Measurements from ENCODE around the gene ANKMY2.

ANKMY2 gene

GRCh38 chr7:16559497-16560179 is 85.9 kb downstream of the ANKMY2 start:
- Histone ChIP-seq H3K4me3 (ENCODE audit: control insufficient read depth in 1 of 7, extremely low read depth in 1 of 7, insufficient read depth in 4 of 7, low read depth in 2 of 7, low read length in 6 of 7) (no peak overlapping the region), H3K4me1 (ENCODE audit: control extremely low read depth in 1 of 4, control insufficient read depth in 4 of 4, insufficient read depth in 4 of 4, low read length in 3 of 4) (peaks cover 0 to 18% (median 4%) of the 10 kb centered on the region in 4 experiments), H3K27me3 (replicated peaks in 2 of 5; ENCODE audit: control insufficient read depth in 4 of 5, insufficient read depth in 5 of 5, low read length in 4 of 5) (no peaks in the 10 kb centered on the region), H3K36me3 (ENCODE audit: control insufficient read depth in 4 of 4, insufficient read depth in 4 of 4, low read length in 3 of 4) (no peaks in the 10 kb centered on the region), H3K27ac (ENCODE audit: insufficient read depth in 1 of 2, low read depth in 1 of 2, low read length in 2 of 2, poor library complexity in 1 of 2, severe bottlenecking in 2 of 2) (no peak overlapping the region), H3K9me3 (ENCODE audit: control extremely low read depth in 1 of 5, control insufficient read depth in 4 of 5, insufficient read depth in 2 of 5, low read depth in 1 of 5, low read length in 4 of 5) (no peaks in the 10 kb centered on the region)
- no CpG with 5 or more reads among the region's 3 CpGs for WGBS (ENCODE audit: insufficient coverage)
- POLR2A ChIA-PET, result no interaction called here
- DNase-seq, result peak in 1 of 3 donors; percentile 16
- CTCF ChIA-PET, result interaction anchor here (0.8 to 4.7 kb wide), 4 partner anchors 9 to 481 kb away, joined by 3 to 18 read pairs (median 3); no protein-coding TSS in a partner anchor

- Histone ChIP-seq H3K4me1 (ENCODE audit: control extremely low read depth in 1 of 4, control insufficient read depth in 4 of 4, insufficient read depth in 4 of 4, low read length in 3 of 4) (peaks cover 0 to 12% (median 2%) of the 10 kb centered on the region in 4 experiments), H3K9me3 (ENCODE audit: control extremely low read depth in 1 of 5, control insufficient read depth in 4 of 5, insufficient read depth in 2 of 5, low read depth in 1 of 5, low read length in 4 of 5) (no peaks in the 10 kb centered on the region), H3K4me3 (ENCODE audit: control insufficient read depth in 1 of 7, extremely low read depth in 1 of 7, insufficient read depth in 4 of 7, low read depth in 2 of 7, low read length in 6 of 7) (no peak overlapping the region), H3K27ac (ENCODE audit: insufficient read depth in 1 of 2, low read depth in 1 of 2, low read length in 2 of 2, poor library complexity in 1 of 2, severe bottlenecking in 2 of 2) (no peak overlapping the region), H3K36me3 (ENCODE audit: control insufficient read depth in 4 of 4, insufficient read depth in 4 of 4, low read length in 3 of 4) (no peaks in the 10 kb centered on the region), H3K27me3 (replicated peaks in 2 of 5; ENCODE audit: control insufficient read depth in 4 of 5, insufficient read depth in 5 of 5, low read length in 4 of 5) (no peaks in the 10 kb centered on the region)
- no peak for DNase-seq
- CTCF ChIA-PET, result interaction anchor here (1.2 to 4.7 kb wide), 2 partner anchors 126 to 480 kb away, joined by 3 to 18 read pairs; no protein-coding TSS in a partner anchor
- 90% methylated on average over 2 of the region's 4 CpGs for WGBS (ENCODE audit: insufficient coverage)
- POLR2A ChIA-PET, result no interaction called here
Measured at GRCh38 chr7:16558761-16559302, 86.7 kb downstream of the ANKMY2 start.

- Histone ChIP-seq H3K27ac (ENCODE audit: insufficient read depth in 1 of 2, low read depth in 1 of 2, low read length in 2 of 2, poor library complexity in 1 of 2, severe bottlenecking in 2 of 2) (no peak overlapping the region), H3K4me1 (ENCODE audit: control extremely low read depth in 1 of 4, control insufficient read depth in 4 of 4, insufficient read depth in 4 of 4, low read length in 3 of 4) (no peaks in the 10 kb centered on the region), H3K4me3 (ENCODE audit: control insufficient read depth in 1 of 7, extremely low read depth in 1 of 7, insufficient read depth in 4 of 7, low read depth in 2 of 7, low read length in 6 of 7) (no peak overlapping the region), H3K27me3 (replicated peaks in 2 of 5; ENCODE audit: control insufficient read depth in 4 of 5, insufficient read depth in 5 of 5, low read length in 4 of 5) (no peaks in the 10 kb centered on the region), H3K36me3 (ENCODE audit: control insufficient read depth in 4 of 4, insufficient read depth in 4 of 4, low read length in 3 of 4) (no peaks in the 10 kb centered on the region), H3K9me3 (ENCODE audit: control extremely low read depth in 1 of 5, control insufficient read depth in 4 of 5, insufficient read depth in 2 of 5, low read depth in 1 of 5, low read length in 4 of 5) (no peaks in the 10 kb centered on the region)
- POLR2A ChIA-PET, result no interaction called here
- CTCF ChIA-PET, result no interaction called here
- 72% methylated on average over 2 of the region's 2 CpGs for WGBS (ENCODE audit: insufficient coverage)
- no peak for DNase-seq
Measured at GRCh38 chr7:16556359-16556758, 89.2 kb downstream of the ANKMY2 start.

- Histone ChIP-seq H3K27me3 (replicated peaks in 2 of 5; ENCODE audit: control insufficient read depth in 4 of 5, insufficient read depth in 5 of 5, low read length in 4 of 5) (no peaks in the 10 kb centered on the region), H3K27ac (ENCODE audit: insufficient read depth in 1 of 2, low read depth in 1 of 2, low read length in 2 of 2, poor library complexity in 1 of 2, severe bottlenecking in 2 of 2) (no peak overlapping the region), H3K4me1 (ENCODE audit: control extremely low read depth in 1 of 4, control insufficient read depth in 4 of 4, insufficient read depth in 4 of 4, low read length in 3 of 4) (no peaks in the 10 kb centered on the region), H3K4me3 (ENCODE audit: control insufficient read depth in 1 of 7, extremely low read depth in 1 of 7, insufficient read depth in 4 of 7, low read depth in 2 of 7, low read length in 6 of 7) (no peak overlapping the region), H3K36me3 (ENCODE audit: control insufficient read depth in 4 of 4, insufficient read depth in 4 of 4, low read length in 3 of 4) (no peaks in the 10 kb centered on the region), H3K9me3 (ENCODE audit: control extremely low read depth in 1 of 5, control insufficient read depth in 4 of 5, insufficient read depth in 2 of 5, low read depth in 1 of 5, low read length in 4 of 5) (no peaks in the 10 kb centered on the region)
- no peak for DNase-seq
- CTCF ChIA-PET, result interaction anchor here (1.0 kb wide), 2 partner anchors 10 to 123 kb away, joined by 4 read pairs; no protein-coding TSS in a partner anchor
- 95% methylated on average over 8 of the region's 10 CpGs for WGBS (ENCODE audit: insufficient coverage)
- POLR2A ChIA-PET, result no interaction called here
Measured at GRCh38 chr7:16554518-16555236, 90.9 kb downstream of the ANKMY2 start.

GRCh38 chr7:16550671-16551070 is 94.9 kb downstream of the ANKMY2 start:
- no peaks in the 10 kb centered on the region for H3K4me1 ChIP-seq (ENCODE audit: control extremely low read depth in 1 of 4, control insufficient read depth in 4 of 4, insufficient read depth in 4 of 4, low read length in 3 of 4)
- POLR2A ChIA-PET, result interaction anchor here (0.6 kb wide), 1 partner anchor 1777 kb away, joined by 3 read pairs; no protein-coding TSS in a partner anchor
- H3K4me3 ChIP-seq (ENCODE audit: control insufficient read depth in 1 of 7, extremely low read depth in 1 of 7, insufficient read depth in 4 of 7, low read depth in 2 of 7, low read length in 6 of 7), result no peak overlapping the region
- no peaks in the 10 kb centered on the region for H3K9me3 ChIP-seq (ENCODE audit: control extremely low read depth in 1 of 5, control insufficient read depth in 4 of 5, insufficient read depth in 2 of 5, low read depth in 1 of 5, low read length in 4 of 5)
- DNase-seq, result no peak
- H3K27me3 ChIP-seq (replicated peaks in 2 of 5; ENCODE audit: control insufficient read depth in 4 of 5, insufficient read depth in 5 of 5, low read length in 4 of 5), result no peaks in the 10 kb centered on the region
- H3K27ac ChIP-seq (ENCODE audit: insufficient read depth in 1 of 2, low read depth in 1 of 2, low read length in 2 of 2, poor library complexity in 1 of 2, severe bottlenecking in 2 of 2), result no peak overlapping the region
- CTCF ChIA-PET, result interaction anchor here (0.9 to 1.6 kb wide), 5 partner anchors 9 to 119 kb away, joined by 3 read pairs; no protein-coding TSS in a partner anchor
- WGBS (ENCODE audit: insufficient coverage), result no CpG with 5 or more reads among the region's 1 CpG
- H3K36me3 ChIP-seq (ENCODE audit: control insufficient read depth in 4 of 4, insufficient read depth in 4 of 4, low read length in 3 of 4), result no peaks in the 10 kb centered on the region
